Omental fat pad (tissue), 4 donors: ENCODE measurements around the gene MTA1. TPM values are rescaled to one million over a fixed set of nuclear protein-coding genes. Genes with fewer than 3 reads are reported as not detected.

Experiments used
- ATAC-seq: fragments of 150-250 bp; one replicate; pipeline ENCODE4 v1.9.1; 2016; ENCODE audit warnings: mild to moderate bottlenecking, moderate library complexity; ENCODE audit not compliant: low FRiP score
- DNase-seq: peaks from one replicate; pipeline ENCODE4 v3.0.0-alpha.2; 2019; ENCODE audit warnings: low spot score
- CTCF ChIP-seq, 3 donors: fragments of 450-650 bp; IDR thresholded peaks; one replicate each; pipeline ENCODE4 v1.5.1; 2016 to 2017; ENCODE audit warnings: antibody characterized with exemption in 3 of 3, mild to moderate bottlenecking in 3 of 3, moderate library complexity in 2 of 3
- total RNA-seq, 4 donors: library from RNA; depleted of rRNA; stranded (reverse); fragments of >200 nt; gene quantifications; one replicate each; pipeline ENCODE4 v1.1.0, GENCODE V29; 2016

Gene MTA1
- total RNA-seq, 4 donors from 2014 or later = 35.4 to 72.5 (median 59.7) TPM

DNA sequence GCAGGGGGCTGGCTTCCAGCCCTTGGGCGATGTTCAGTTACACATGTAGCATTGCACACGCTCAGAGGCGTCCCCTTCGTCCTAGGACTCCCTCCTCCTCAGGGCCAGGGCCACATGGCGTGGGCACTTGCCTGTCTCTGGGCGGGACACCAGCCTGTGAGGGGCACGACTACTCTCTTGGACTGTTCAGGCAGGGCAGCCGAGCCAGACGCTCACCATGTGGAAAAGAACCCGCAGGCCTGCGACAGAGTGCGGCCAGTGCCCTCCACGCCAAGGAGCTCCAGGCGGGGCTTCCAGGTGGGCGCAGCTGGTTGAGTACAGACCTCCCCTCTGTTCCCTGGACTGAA, 20.9 kb downstream of the MTA1 start:
- TF ChIP-seq CTCF (IDR thresholded peaks at IDR 0.05) = no peak
- no peak for ATAC-seq
- DNase-seq = no peak

- ATAC-seq = no peak
- no peak for DNase-seq
- TF ChIP-seq CTCF (IDR thresholded peaks at IDR 0.05) = no peak
These were observed 21.4 kb downstream of the MTA1 start for GRCh38 chr14:105440992-105441391.

- DNase-seq (no peak), ATAC-seq (no peak)
- TF ChIP-seq CTCF (IDR thresholded peaks at IDR 0.05) = no peak
These were observed 22.5 kb downstream of the MTA1 start for GRCh38 chr14:105442125-105442524.

DNA sequence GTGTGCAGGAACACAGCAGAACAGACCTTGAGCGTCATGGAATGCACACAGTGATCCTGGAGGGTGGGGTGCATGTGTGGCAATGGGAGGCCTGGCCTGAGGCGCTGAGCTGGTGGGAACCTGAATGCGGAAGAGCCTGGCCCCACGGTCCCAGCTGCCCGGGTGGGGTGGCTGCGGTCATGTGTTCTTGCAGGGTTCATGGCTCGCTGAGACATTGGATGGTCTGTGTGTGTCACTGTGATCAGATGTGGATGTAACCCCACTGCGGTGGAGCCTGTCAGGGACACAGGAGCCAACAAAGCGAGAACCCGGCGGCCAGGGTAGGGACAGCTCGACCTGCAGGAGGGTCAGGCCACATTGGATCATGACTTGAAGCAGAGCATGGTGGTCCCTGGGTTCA, 23.2 kb downstream of the MTA1 start:
- ATAC-seq = no peak
- TF ChIP-seq CTCF (IDR thresholded peaks at IDR 0.05) = no peak
- DNase-seq = no peak

DNA sequence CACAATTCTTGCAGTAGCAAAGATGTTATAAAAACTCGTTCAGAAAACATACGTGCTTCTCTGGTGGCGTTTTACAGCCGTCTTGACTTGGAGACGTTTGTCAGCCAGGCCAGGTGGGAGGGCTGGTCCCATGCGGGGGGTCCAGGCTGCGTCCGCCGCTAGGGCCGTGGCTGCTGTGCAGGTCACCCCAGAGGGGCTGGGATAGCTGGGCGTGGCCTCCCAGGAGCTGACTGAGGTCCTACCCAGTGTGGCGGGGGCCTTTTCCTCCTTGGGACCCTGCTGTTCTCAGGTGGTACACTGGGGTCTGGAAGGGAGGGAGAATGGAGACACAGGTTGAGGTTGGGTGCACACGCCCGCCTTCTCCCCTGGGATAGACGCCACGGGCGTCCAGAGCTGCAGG, 25.2 kb downstream of the MTA1 start:
- DNase-seq (no peak), ATAC-seq (no peak)
- TF ChIP-seq CTCF (IDR thresholded peaks at IDR 0.05) = no peak

DNA sequence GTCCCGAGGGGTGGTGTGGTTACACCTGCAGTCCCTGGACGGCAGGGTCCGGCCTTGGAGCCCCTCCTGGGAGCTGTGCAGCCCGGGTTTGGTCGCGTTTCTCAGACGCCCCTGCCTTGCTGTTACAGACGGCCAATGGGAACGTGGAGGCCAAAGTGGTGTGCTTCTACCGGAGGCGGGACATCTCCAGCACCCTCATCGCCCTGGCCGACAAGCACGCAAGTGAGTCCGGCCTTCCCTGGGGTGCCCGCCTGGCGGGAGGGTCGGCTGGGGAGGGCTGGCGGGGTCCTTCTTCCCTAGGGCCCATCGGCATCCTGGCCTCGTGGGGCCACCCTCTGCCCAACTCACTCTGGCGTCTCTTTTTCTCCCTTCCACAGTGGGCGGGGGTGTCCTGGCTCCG, 25.7 kb downstream of the MTA1 start:
- DNase-seq (no peak), ATAC-seq (no peak)
- no peak for TF ChIP-seq CTCF (IDR thresholded peaks at IDR 0.05)

GRCh38 chr14:105445901-105446845, 26.5 kb downstream of the MTA1 start:
- DNase-seq (no peak), ATAC-seq (no peak)
- no peak for TF ChIP-seq CTCF (IDR thresholded peaks at IDR 0.05)
